Stimulated activated CD8-positive, alpha-beta memory T cell treated with anti-CD3 and anti-CD28 coated beads, Interleukin-7, amount 100 ng/mL, for 1 hour (primary cell): ENCODE data around the gene ATP2B3.

Source experiments
- DNase-seq, 2 donors: peaks; one replicate each; pipeline ENCODE4 v3.0.0-alpha.2; 2020; ENCODE audit warnings: low read depth in 2 of 2

Gene ATP2B3

GRCh38 chrX:153611298-153612095, 94.1 kb downstream of the ATP2B3 start:
- DNase-seq = no peak

GRCh38 chrX:153612413-153612812, 95.0 kb downstream of the ATP2B3 start:
- DNase-seq = no peak

GRCh38 chrX:153614818-153615217, 97.4 kb downstream of the ATP2B3 start:
- DNase-seq = no peak

GRCh38 chrX:153620576-153620975, 103.1 kb downstream of the ATP2B3 start:
- no peak for DNase-seq

GRCh38 chrX:153621949-153622598, 104.6 kb downstream of the ATP2B3 start:
- DNase-seq = no peak

GRCh38 chrX:153622661-153623309, 105.3 kb downstream of the ATP2B3 start:
- no peak for DNase-seq

GRCh38 chrX:153623310-153624029, 106.0 kb downstream of the ATP2B3 start:
- no peak for DNase-seq

GRCh38 chrX:153624196-153625091, 107.0 kb downstream of the ATP2B3 start:
- no peak for DNase-seq

GRCh38 chrX:153625271-153626024, 108.0 kb downstream of the ATP2B3 start:
- DNase-seq = no peak

- no peak for DNase-seq
Observed at GRCh38 chrX:153626025-153626633, 108.7 kb downstream of the ATP2B3 start.

GRCh38 chrX:153626863-153627674, 109.6 kb downstream of the ATP2B3 start:
- no peak for DNase-seq

GRCh38 chrX:153627675-153628111, 110.3 kb downstream of the ATP2B3 start:
- DNase-seq = no peak

- DNase-seq = no peak
Observed at GRCh38 chrX:153628129-153628528, 110.7 kb downstream of the ATP2B3 start.

GRCh38 chrX:153628665-153629064, 111.2 kb downstream of the ATP2B3 start:
- DNase-seq = no peak

GRCh38 chrX:153631346-153631745, 113.9 kb downstream of the ATP2B3 start:
- no peak for DNase-seq

GRCh38 chrX:153631907-153632594, 114.6 kb downstream of the ATP2B3 start:
- no peak for DNase-seq
